Pancreas (tissue), 10 donors: Measurements from ENCODE around the gene EIF3L. TPM values are rescaled to one million over a fixed set of nuclear protein-coding genes. Genes with fewer than 3 reads are reported as not detected.

ENCODE experiments used
- ATAC-seq, 4 donors: fragments of 200-7000 bp; cut with Tn5 transposase; one replicate each; pipeline versions ENCODE4 v1.8.0 to v1.9.1; 2020; ENCODE audit warnings: mild to moderate bottlenecking in 4 of 4, moderate library complexity in 4 of 4
- DNase-seq, 6 donors: peaks; one replicate each; pipeline ENCODE4 v3.0.0-alpha.2; 2020
- FAIRE-seq: peaks from 2 replicates; lab custom pipeline; 2012; peaks lifted over from hg19 to GRCh38; lab: Jason Lieb, UNC
- H3K27ac ChIP-seq, 4 donors: fragments of 200-600 bp; sonication (generic); 1 replicate in 3 of 4; 2 replicates in 1 of 4; pipeline versions ENCODE4 v1.5.0 to v1.8.0; 2020
- H3K27me3 ChIP-seq, 4 donors: fragments of 200-600 bp; one replicate each; pipeline ENCODE4 v1.8.0; 2021
- H3K36me3 ChIP-seq, 3 donors: fragments of 200-600 bp; sonication (generic) in 1 of 3; one replicate each; pipeline versions ENCODE4 v1.5.0 to v1.8.0; 2020 to 2021
- H3K4me1 ChIP-seq, 3 donors: fragments of 200-600 bp; one replicate each; pipeline ENCODE4 v1.8.0; 2021
- H3K4me3 ChIP-seq, 4 donors: fragments of 200-600 bp; sonication (generic) in 2 of 4; one replicate each; pipeline versions ENCODE4 v1.5.0 to v1.8.0; 2020 to 2021
- H3K9me3 ChIP-seq, 4 donors: fragments of 200-600 bp; one replicate each; pipeline ENCODE4 v1.8.0; 2021
- WGBS, 2 donors: extraction: QIAGEN DNeasy Blood & Tissue Kit; methylation state at CpG; one replicate each; pipeline ENCODE4 v1.1.7; 2013; 5-methylcytosine and 5-hydroxymethylcytosine counted together
- intact Hi-C, 3 donors: fragments of 100-400 bp; cut with DNase I; formaldehyde crosslinking; loops; one replicate each; pipeline versions ENCODE4 v1.11.1 to v1.14.2; 2022
- polyA plus RNA-seq, 2 donors: library from polyadenylated mRNA; stranded (reverse); fragments of 200-250 nt; gene quantifications; one replicate each; pipeline ENCODE4 v1.2.3, GENCODE V29; 2013
- total RNA-seq, 6 donors: library from RNA; stranded (reverse); fragmentation: NEBNext Ultra II Directional in 4 of 6; extraction: Animal tissue kit (Norgen Biotek cat#: 25700) in 4 of 6; gene quantifications; one replicate each; pipeline versions ENCODE4 v1.2.1 to v1.2.4, GENCODE V29; 2021 to 2023
- TF ChIP-seq, protein P1 (sequence below), 4 donors: fragments of 200-600 bp; sonication (generic) in 3 of 4; IDR thresholded peaks; one replicate each; pipeline versions ENCODE4 v1.5.0 to v1.8.0; 2021; ENCODE audit warnings: antibody characterized with exemption in 4 of 4
- donor health status: healthy with polysubstance abuse.
- donor health status: DM: no; HTN: no; CAD: no; lungs with moderate emphysema.
- donor health status: DM: no; HTN: no; CAD: no.
- donor health status: control.
- donor health status: control.
- donor health status: Bipolar disorder and iron deficiency.
- donor health status: DM: yes; HTN: yes; CAD: no.
- donor health status: DM: no; HTN: no; CAD: no.
- donor health status: DM: no; HTN: no; CAD: no.
- donor health status: DM: yes; HTN: yes; CAD: no.

The EIF3L gene
- total and polyA plus RNA-seq, 8 donors, result 162 to 412 (median 338) TPM

DNA sequence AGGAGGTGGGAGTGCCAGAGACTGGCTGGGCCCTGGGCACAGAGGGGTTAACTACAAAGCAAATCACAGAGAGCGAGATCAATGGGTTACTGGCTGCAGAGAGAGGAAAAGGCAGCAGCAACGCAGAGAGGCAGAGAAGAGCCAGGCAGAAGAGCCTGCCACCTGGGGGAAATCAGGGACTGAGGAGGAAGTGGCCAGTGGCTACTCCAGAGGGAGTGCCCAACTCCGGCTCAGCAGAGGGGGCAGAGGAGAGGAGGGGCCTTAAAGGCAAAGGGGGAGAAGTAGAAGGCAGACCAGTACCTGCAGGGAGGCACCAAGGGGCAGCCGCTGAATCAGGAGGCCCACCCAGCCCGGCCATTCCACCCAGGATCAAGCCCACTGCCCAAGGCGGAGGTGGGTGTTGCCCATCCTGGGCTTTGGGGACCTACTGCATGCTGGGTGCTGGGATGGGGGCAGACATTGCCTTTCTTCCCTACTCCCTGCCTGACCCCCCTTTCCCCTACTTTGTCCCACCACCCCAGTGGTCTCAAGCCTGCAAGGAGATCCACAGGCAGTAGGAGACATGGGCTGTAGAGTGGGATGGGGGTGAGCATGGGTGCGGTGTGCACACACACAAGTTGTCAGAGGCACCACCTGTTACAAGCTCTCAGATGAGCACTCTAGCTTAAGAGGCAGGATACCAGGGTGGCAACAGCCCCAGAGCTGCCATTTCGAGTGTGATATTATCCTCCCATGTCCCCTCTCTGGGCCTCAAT lies 27.0 kb upstream of the EIF3L start:
- no peak for FAIRE-seq
- intact Hi-C loops, result no loop called here
- H3K36me3 ChIP-seq, result no peaks in the 10 kb centered on the region

DNA sequence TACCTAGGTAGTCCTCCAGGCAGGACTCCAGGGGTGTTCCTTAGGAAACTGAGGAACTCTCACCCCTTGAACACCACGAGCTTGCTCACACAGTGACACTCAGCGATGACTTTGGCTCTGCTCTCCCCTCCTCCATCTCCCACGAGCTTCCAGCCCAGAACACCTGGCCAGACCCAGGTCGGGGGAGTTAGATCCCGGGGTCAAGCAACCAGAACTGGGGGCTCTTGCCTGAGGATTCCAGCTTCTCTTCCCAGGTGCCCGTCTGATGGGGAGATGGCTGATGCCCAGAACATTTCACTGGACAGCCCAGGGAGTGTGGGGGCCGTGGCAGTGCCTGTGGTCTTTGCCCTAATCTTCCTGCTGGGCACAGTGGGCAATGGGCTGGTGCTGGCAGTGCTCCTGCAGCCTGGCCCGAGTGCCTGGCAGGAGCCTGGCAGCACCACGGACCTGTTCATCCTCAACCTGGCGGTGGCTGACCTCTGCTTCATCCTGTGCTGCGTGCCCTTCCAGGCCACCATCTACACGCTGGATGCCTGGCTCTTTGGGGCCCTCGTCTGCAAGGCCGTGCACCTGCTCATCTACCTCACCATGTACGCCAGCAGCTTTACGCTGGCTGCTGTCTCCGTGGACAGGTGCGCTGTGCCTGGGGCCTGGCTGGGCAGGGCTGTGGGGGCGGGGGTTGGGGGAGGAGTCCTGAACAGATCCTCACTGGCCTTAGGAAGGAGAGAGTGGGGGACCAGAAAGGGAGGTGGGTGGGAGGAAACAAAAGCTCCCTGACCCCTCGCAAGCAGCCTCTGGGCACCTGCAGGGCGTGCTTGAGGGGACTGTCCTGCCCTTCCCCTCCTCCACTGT lies 25.9 kb upstream of the EIF3L start, which contains the start of gene GALR3:
Gene GALR3 (plus strand): TSS at position 249 of the 852 bp plus-strand sequence. CDS start 25 bp downstream, at position 274.
- FAIRE-seq, result no peak
- Histone ChIP-seq H3K36me3 (no peaks in the 10 kb centered on the region), H3K9me3 (no peaks in the 10 kb centered on the region), H3K4me3 (no peak within 1 kb of the TSS), H3K4me1 (peaks cover 3 to 8% (median 8%) of the 10 kb centered on the region in 3 donors), H3K27me3 (no peaks in the 10 kb centered on the region), H3K27ac (no peak within 1 kb of the TSS)
- 53 to 54% methylated on average over 19 to 21 of the region's 21 CpGs for WGBS, 2 donors
- intact Hi-C loops, result no loop called here
- no peak for DNase-seq
- no peak for ATAC-seq
- TF ChIP-seq, protein P1, sequence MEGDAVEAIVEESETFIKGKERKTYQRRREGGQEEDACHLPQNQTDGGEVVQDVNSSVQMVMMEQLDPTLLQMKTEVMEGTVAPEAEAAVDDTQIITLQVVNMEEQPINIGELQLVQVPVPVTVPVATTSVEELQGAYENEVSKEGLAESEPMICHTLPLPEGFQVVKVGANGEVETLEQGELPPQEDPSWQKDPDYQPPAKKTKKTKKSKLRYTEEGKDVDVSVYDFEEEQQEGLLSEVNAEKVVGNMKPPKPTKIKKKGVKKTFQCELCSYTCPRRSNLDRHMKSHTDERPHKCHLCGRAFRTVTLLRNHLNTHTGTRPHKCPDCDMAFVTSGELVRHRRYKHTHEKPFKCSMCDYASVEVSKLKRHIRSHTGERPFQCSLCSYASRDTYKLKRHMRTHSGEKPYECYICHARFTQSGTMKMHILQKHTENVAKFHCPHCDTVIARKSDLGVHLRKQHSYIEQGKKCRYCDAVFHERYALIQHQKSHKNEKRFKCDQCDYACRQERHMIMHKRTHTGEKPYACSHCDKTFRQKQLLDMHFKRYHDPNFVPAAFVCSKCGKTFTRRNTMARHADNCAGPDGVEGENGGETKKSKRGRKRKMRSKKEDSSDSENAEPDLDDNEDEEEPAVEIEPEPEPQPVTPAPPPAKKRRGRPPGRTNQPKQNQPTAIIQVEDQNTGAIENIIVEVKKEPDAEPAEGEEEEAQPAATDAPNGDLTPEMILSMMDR (IDR thresholded peaks at IDR 0.05), result no peak

More for the DNA sequence above, 27.0 kb upstream of the EIF3L start:
- 46 to 51% methylated on average over 8 of the region's 8 CpGs for WGBS, 2 donors
- no peaks in the 10 kb centered on the region for H3K9me3 ChIP-seq
- H3K27ac ChIP-seq, result no peak overlapping the region
- TF ChIP-seq, protein P1 (IDR thresholded peaks at IDR 0.05), result no peak
- no peak overlapping the region for H3K4me3 ChIP-seq
- peaks cover 3 to 14% (median 11%) of the 10 kb centered on the region in 3 donors for H3K4me1 ChIP-seq
- ATAC-seq (no peak), DNase-seq (no peak)
- H3K27me3 ChIP-seq, result no peaks in the 10 kb centered on the region

DNA sequence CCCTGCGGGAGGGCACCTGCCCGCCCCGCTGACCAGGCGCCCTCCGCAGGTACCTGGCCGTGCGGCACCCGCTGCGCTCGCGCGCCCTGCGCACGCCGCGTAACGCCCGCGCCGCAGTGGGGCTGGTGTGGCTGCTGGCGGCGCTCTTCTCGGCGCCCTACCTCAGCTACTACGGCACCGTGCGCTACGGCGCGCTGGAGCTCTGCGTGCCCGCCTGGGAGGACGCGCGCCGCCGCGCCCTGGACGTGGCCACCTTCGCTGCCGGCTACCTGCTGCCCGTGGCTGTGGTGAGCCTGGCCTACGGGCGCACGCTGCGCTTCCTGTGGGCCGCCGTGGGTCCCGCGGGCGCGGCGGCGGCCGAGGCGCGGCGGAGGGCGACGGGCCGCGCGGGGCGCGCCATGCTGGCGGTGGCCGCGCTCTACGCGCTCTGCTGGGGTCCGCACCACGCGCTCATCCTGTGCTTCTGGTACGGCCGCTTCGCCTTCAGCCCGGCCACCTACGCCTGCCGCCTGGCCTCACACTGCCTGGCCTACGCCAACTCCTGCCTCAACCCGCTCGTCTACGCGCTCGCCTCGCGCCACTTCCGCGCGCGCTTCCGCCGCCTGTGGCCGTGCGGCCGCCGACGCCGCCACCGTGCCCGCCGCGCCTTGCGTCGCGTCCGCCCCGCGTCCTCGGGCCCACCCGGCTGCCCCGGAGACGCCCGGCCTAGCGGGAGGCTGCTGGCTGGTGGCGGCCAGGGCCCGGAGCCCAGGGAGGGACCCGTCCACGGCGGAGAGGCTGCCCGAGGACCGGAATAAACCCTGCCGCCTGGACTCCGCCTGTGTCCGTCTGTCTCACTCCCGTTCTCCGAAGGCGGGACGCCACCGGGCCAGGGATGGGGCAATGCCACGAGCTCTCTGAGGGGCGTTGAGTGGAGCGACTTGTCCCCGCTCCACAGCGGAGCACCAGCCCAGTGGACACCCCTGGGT lies 24.3 kb upstream of the EIF3L start:
- no peak for FAIRE-seq
- Histone ChIP-seq H3K27me3 (no peaks in the 10 kb centered on the region), H3K36me3 (no peaks in the 10 kb centered on the region), H3K4me3 (peak overlapping the region in 1 of 4 donors; percentile 14), H3K27ac (no peak overlapping the region), H3K4me1 (no peaks in the 10 kb centered on the region), H3K9me3 (no peaks in the 10 kb centered on the region)
- WGBS, 2 donors, result 36 to 56% methylated on average over 123 to 135 of the region's 135 CpGs
- TF ChIP-seq, protein P1 (IDR thresholded peaks at IDR 0.05), result no peak
- DNase-seq, result no peak
- no peak for ATAC-seq
- intact Hi-C loops, result no loop called here

DNA sequence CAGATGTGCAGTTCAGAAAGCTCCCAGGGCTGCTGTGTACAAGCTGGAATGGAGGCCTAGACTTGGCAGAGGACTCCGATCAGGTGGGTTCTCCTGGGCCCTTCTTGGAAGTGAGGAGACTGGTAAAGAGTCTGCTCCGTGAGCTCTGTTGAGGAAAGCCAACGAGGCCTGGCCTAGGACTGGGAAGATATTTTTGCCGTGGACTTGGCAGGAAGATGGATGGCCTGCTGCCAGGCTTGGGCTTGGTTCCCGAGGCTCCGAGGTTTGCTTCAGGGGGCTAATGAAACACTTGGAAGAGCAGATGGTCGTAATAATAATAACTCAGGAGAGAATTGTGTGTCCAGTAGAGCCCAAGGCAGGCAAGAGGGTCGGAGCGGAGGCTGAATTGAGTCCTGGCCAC lies 22.2 kb upstream of the EIF3L start:
- intact Hi-C loops, result no loop called here
- Histone ChIP-seq H3K27ac (no peak overlapping the region), H3K4me3 (no peak overlapping the region), H3K36me3 (peaks cover 0 to 19% (median 17%) of the 10 kb centered on the region in 3 donors), H3K9me3 (no peaks in the 10 kb centered on the region), H3K27me3 (no peaks in the 10 kb centered on the region), H3K4me1 (no peaks in the 10 kb centered on the region)
- DNase-seq (no peak), FAIRE-seq (no peak), ATAC-seq (peak in 2 of 4 donors; percentile 31 to 33)
- TF ChIP-seq, protein P1 (IDR thresholded peaks at IDR 0.05), result no peak
- 37 to 38% methylated on average over 9 of the region's 9 CpGs for WGBS, 2 donors
